Neural progenitor cell (in vitro differentiated cells): ENCODE results near the gene RIPOR2. TPM values are rescaled to one million over a fixed set of nuclear protein-coding genes. Genes with fewer than 3 reads are reported as not detected.
A peak's percentile ranks its signal among the peaks of the same experiment; 100 is the strongest.

Source experiments
- DNase-seq: peaks from one replicate; pipeline ENCODE4 v3.0.0-alpha.2; 2016; ENCODE audit warnings: low spot score
- H2AFZ ChIP-seq: fragments of 200-600 bp; sonication (generic); replicated peaks from 2 replicates; pipeline ENCODE4 v1.6.1; 2016; ENCODE audit warnings: antibody characterized with exemption
- H3F3A ChIP-seq: fragments of 200-600 bp; sonication (generic); 2 replicates; pipeline ENCODE4 v1.6.1; 2016; ENCODE audit warnings: antibody characterized with exemption, low read depth
- H3K27ac ChIP-seq: fragments of 200-600 bp; sonication (generic); 2 replicates; pipeline ENCODE4 v1.5.1; 2016; ENCODE audit warnings: mild to moderate bottlenecking
- H3K27me3 ChIP-seq: fragments of 200-600 bp; sonication (generic); 2 replicates; pipeline ENCODE4 v1.6.1; 2016; ENCODE audit warnings: mild to moderate bottlenecking, moderate library complexity
- H3K36me3 ChIP-seq: fragments of 200-600 bp; sonication (generic); 2 replicates; pipeline ENCODE4 v1.5.1; 2016
- H3K4me1 ChIP-seq: fragments of 200-600 bp; sonication (generic); 2 replicates; pipeline ENCODE4 v1.6.1; 2016; ENCODE audit warnings: mixed run types
- H3K4me2 ChIP-seq: fragments of 200-600 bp; sonication (generic); 2 replicates; pipeline ENCODE4 v1.6.1; 2016
- H3K4me3 ChIP-seq: fragments of 200-600 bp; sonication (generic); 2 replicates; pipeline ENCODE4 v1.5.1; 2016
- H3K79me2 ChIP-seq: fragments of 200-600 bp; sonication (generic); 2 replicates; pipeline ENCODE4 v1.6.1; 2016; ENCODE audit warnings: low read depth
- H3K9ac ChIP-seq: fragments of 200-600 bp; sonication (generic); 2 replicates; pipeline ENCODE4 v1.6.1; 2016
- H3K9me3 ChIP-seq: fragments of 200-600 bp; sonication (generic); 2 replicates; pipeline ENCODE4 v1.5.1; 2016; ENCODE audit warnings: low read depth
- H4K20me1 ChIP-seq: fragments of 200-600 bp; sonication (generic); 2 replicates; pipeline ENCODE4 v1.6.1; 2016; ENCODE audit warnings: low read depth
- H3K27ac Mint-ChIP-seq: 3 replicates; pipeline ENCODE4 v1.8.0; 2021; ENCODE audit warnings: mixed read lengths
- H3K27me3 Mint-ChIP-seq: 2 replicates; pipeline ENCODE4 v1.8.0; 2022; ENCODE audit warnings: low read depth, mild to moderate bottlenecking, inconsistent platforms, moderate library complexity, mixed read lengths; ENCODE audit not compliant: insufficient read depth
- H3K36me3 Mint-ChIP-seq: 3 replicates; pipeline ENCODE4 v1.8.0; 2021; ENCODE audit warnings: mixed read lengths
- H3K4me1 Mint-ChIP-seq: 3 replicates; pipeline ENCODE4 v1.8.0; 2021; ENCODE audit warnings: mixed read lengths
- H3K4me3 Mint-ChIP-seq: 3 replicates; pipeline ENCODE4 v1.8.0; 2021; ENCODE audit warnings: mild to moderate bottlenecking, moderate library complexity, mixed read lengths
- H3K9me3 Mint-ChIP-seq: 3 replicates; pipeline ENCODE4 v1.8.0; 2020; ENCODE audit warnings: mixed read lengths
- EZH2 ChIP-seq: fragments of 200-600 bp; sonication (generic); IDR thresholded peaks from 2 replicates; pipeline ENCODE4 v1.6.1; 2017; ENCODE audit warnings: antibody characterized with exemption, mild to moderate bottlenecking, moderate library complexity
- EZH2phosphoT487 ChIP-seq: fragments of 200-600 bp; sonication (generic); IDR thresholded peaks from 2 replicates; pipeline ENCODE4 v1.6.1; 2017; ENCODE audit warnings: antibody characterized with exemption
- total RNA-seq: library from RNA; depleted of rRNA; stranded (reverse); fragments of >200 nt; gene quantifications from 2 replicates; pipeline ENCODE4 v1.2.3, GENCODE V29; 2015; ENCODE audit warnings: low replicate concordance
- TF ChIP-seq, protein P1 (sequence below): fragments of 200-600 bp; sonication (generic); IDR thresholded peaks from 2 replicates; pipeline ENCODE4 v1.5.1; 2017; ENCODE audit warnings: antibody characterized with exemption, mild to moderate bottlenecking

The RIPOR2 gene
- total RNA-seq, 1 donor from 2014 or later = 0.26 TPM

DNA sequence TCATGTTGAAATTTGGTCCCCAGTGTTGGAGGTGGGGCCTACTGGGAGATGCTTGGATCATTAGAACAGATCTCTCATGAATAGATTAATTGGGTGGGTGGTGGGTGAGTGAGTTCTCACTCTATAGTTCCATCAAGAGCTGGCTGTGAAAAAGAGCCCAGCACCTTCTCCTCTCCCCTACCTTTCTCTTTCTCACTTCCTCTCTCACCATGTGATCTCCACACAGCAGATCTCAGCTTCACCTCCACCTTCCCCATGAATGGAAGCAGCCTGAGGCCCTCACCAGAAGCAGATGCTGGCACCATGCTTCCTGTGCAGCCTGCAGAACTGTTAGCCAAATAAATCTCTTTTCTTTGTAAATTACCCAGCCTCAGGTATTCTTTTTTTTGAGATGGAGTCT is 173.9 kb downstream of the RIPOR2 start:
- Mint-ChIP-seq H3K27ac (peak overlapping the region; percentile 20), H3K4me3 (no peak overlapping the region), H3K4me1 (peaks cover 4% of the 10 kb centered on the region), H3K27me3 (peaks cover 3% of the 10 kb centered on the region), H3K9me3 (no peaks in the 10 kb centered on the region), H3K36me3 (no peaks in the 10 kb centered on the region)
- no peaks in the 10 kb centered on the region for H3K9me3 ChIP-seq
- H3K4me3 ChIP-seq = no peak overlapping the region
- no peak overlapping the region for H3K4me2 ChIP-seq
- DNase-seq = no peak
- no peaks in the 10 kb centered on the region for H3K79me2 ChIP-seq
- peak overlapping the region; percentile 69 for H2AFZ ChIP-seq
- H3K9ac ChIP-seq = no peak overlapping the region
- H3K27me3 ChIP-seq = no peaks in the 10 kb centered on the region
- TF ChIP-seq, protein P1, sequence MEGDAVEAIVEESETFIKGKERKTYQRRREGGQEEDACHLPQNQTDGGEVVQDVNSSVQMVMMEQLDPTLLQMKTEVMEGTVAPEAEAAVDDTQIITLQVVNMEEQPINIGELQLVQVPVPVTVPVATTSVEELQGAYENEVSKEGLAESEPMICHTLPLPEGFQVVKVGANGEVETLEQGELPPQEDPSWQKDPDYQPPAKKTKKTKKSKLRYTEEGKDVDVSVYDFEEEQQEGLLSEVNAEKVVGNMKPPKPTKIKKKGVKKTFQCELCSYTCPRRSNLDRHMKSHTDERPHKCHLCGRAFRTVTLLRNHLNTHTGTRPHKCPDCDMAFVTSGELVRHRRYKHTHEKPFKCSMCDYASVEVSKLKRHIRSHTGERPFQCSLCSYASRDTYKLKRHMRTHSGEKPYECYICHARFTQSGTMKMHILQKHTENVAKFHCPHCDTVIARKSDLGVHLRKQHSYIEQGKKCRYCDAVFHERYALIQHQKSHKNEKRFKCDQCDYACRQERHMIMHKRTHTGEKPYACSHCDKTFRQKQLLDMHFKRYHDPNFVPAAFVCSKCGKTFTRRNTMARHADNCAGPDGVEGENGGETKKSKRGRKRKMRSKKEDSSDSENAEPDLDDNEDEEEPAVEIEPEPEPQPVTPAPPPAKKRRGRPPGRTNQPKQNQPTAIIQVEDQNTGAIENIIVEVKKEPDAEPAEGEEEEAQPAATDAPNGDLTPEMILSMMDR = no peak
- H3F3A ChIP-seq = peaks cover 10% of the 10 kb centered on the region
- H3K36me3 ChIP-seq = no peaks in the 10 kb centered on the region
- H4K20me1 ChIP-seq = no peaks in the 10 kb centered on the region
- no peak overlapping the region for H3K27ac ChIP-seq
- peaks cover 9% of the 10 kb centered on the region for H3K4me1 ChIP-seq

- no peaks in the 10 kb centered on the region for H3K36me3 Mint-ChIP-seq
- H3K27ac Mint-ChIP-seq = peak overlapping the region; percentile 20
- Histone ChIP-seq H3K4me2 (no peak overlapping the region), H3K27me3 (no peaks in the 10 kb centered on the region), H3F3A (peaks cover 10% of the 10 kb centered on the region), H3K27ac (no peak overlapping the region), H3K9me3 (no peaks in the 10 kb centered on the region), H3K9ac (no peak overlapping the region), H2AFZ (peak overlapping the region; percentile 69), H3K36me3 (no peaks in the 10 kb centered on the region), H3K4me3 (no peak overlapping the region), H3K79me2 (no peaks in the 10 kb centered on the region), H3K4me1 (peaks cover 9% of the 10 kb centered on the region), H4K20me1 (no peaks in the 10 kb centered on the region)
- TF ChIP-seq EZH2phosphoT487 (no peak), EZH2 (no peak)
- TF ChIP-seq, protein P1 = no peak
- peaks cover 3% of the 10 kb centered on the region for H3K27me3 Mint-ChIP-seq
- peak; percentile 10 for DNase-seq
- peaks cover 4% of the 10 kb centered on the region for H3K4me1 Mint-ChIP-seq
- H3K9me3 Mint-ChIP-seq = no peaks in the 10 kb centered on the region
- no peak overlapping the region for H3K4me3 Mint-ChIP-seq
Measured at GRCh38 chr6:24761193-24761835, 174.4 kb downstream of the RIPOR2 start.

DNA sequence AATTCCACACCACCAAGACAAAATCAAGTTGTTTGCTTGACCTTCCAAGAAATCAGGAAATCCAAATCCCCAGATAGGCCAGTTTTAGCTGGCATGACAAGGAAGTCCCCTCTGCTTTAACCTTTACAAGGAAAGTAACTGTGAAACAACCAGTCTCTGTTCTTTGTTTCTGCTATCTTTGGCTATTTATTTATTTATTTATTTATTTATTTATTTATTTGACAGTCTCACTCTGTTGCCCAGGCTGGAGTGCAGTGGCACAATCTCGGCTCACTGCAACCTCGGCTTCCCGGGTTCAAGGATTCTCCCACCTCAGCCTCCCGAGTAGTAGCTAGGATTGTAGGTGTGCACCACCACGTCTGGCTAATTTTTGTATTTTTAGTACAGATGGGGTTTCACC is 175.6 kb downstream of the RIPOR2 start:
- DNase-seq = no peak
- Histone ChIP-seq H2AFZ (no peak overlapping the region), H3K27me3 (no peaks in the 10 kb centered on the region), H3K4me2 (no peak overlapping the region), H3K4me3 (no peak overlapping the region), H4K20me1 (no peaks in the 10 kb centered on the region), H3K36me3 (no peaks in the 10 kb centered on the region), H3K79me2 (no peaks in the 10 kb centered on the region), H3K9me3 (no peaks in the 10 kb centered on the region), H3K4me1 (peaks cover 9% of the 10 kb centered on the region), H3K9ac (no peak overlapping the region), H3F3A (peaks cover 10% of the 10 kb centered on the region), H3K27ac (no peak overlapping the region)
- H3K4me3 Mint-ChIP-seq = no peak overlapping the region
- TF ChIP-seq, protein P1 = no peak
- no peak for TF ChIP-seq EZH2
- no peak for TF ChIP-seq EZH2phosphoT487
- no peaks in the 10 kb centered on the region for H3K36me3 Mint-ChIP-seq
- H3K27ac Mint-ChIP-seq = no peak overlapping the region
- peaks cover 4% of the 10 kb centered on the region for H3K4me1 Mint-ChIP-seq
- peaks cover 2% of the 10 kb centered on the region for H3K9me3 Mint-ChIP-seq
- peaks cover 3% of the 10 kb centered on the region for H3K27me3 Mint-ChIP-seq
